ENCODE measurements around the gene NPAS2.

DNA sequence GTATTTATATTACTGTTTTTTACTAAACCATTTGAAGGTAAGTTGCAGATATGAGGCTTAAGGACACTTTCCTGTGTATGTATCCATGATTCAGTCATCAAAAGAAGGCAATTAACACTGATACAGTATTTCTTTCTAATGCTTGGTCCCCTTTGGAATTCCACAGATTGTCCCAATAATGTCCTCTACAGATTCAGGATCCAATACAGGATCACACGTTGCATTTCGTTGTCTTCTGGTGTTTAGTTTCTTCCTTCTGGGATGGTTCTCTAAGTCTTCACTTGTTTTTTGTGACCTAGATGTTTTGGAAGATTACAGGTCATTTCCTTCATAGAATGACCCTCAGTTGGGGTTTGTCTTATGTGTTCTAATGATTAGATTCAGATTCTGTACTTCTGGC, 40.0 kb downstream of the NPAS2 start:
- TF ChIP-seq CTCF (IDR thresholded peaks at IDR 0.05; ENCODE audit: insufficient read depth, low read depth, low read length) (no peak), EZH2 (IDR thresholded peaks at IDR 0.05; ENCODE audit: insufficient read depth, low read length) (no peak)

Measured in astrocyte (in vitro differentiated cells and primary cell).